Astrocyte of the spinal cord (primary cell): ENCODE results near the gene LARP1.
"Not testable (repeated sequence)": the region's sequence is repeated elsewhere in the genome, so short reads cannot be mapped to it uniquely, and the experiment has no call there.

ENCODE experiments used
- DNase-seq: peaks from one replicate; pipeline ENCODE4 v3.0.0; 2011; ENCODE audit warnings: low read depth, low spot score
- H3K4me3 ChIP-seq: 2 replicates; pipeline ENCODE4 v1.5.1; 2011; ENCODE audit warnings: low read depth, mild to moderate bottlenecking, low read length, moderate library complexity
- CTCF ChIP-seq: IDR thresholded peaks from 2 replicates; pipeline ENCODE4 v1.5.1; 2012; ENCODE audit warnings: low read depth, mild to moderate bottlenecking, low read length, inconsistent platforms
- in situ Hi-C: cut with HindIII; loops from 2 replicates; pipeline ENCODE4 v1.10.0; 2017; ENCODE audit warnings: low sequenced_read_pairs

Gene LARP1

DNA sequence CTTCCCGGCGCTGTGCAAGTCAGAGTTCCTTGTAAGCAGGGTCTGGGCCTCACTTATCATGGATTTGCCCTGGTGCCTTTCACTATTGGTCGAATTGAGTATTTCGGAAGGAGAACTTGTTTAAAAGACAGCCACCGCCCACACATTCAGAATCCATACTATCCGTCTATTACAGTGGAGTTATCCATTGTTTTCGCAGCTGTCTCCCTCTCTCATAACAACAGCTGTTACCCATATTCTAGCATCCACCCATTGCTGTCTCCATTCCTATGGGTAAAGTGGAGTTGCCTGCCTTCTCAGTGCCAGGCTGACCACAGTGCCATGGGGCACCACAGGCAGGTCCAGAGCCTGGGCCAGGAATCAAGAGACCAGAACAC, 75.0 kb downstream of the LARP1 start:
- no peak for TF ChIP-seq CTCF
- no peak overlapping the region for H3K4me3 ChIP-seq

DNA sequence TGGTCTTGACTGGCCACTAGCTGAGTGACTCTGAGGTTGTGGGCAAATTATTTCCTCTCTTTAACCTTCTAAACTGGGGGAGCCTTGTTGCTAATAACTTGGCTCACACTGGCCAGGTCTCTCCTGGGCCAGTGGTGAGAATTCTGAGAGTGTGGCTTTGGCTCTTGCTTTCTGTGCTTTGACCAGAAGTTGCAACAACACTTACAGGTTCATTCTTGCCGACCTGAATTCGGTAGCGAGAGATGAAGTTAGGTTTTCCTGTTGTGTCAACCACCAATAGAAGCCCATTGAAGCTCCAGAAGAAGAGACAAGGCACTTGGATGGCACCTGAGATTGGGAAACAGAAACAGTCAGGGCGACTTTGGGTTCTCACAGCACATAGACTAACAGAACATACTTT, 75.4 kb downstream of the LARP1 start:
- no peak for DNase-seq
- TF ChIP-seq CTCF = no peak
- in situ Hi-C loops = no loop called here
- H3K4me3 ChIP-seq = no peak overlapping the region

More for the DNA sequence above, 75.0 kb downstream of the LARP1 start:
- no peak for DNase-seq
- in situ Hi-C loops = no loop called here

GRCh38 chr5:154831451-154831850, 76.3 kb downstream of the LARP1 start:
- H3K4me3 ChIP-seq = no peak overlapping the region
- DNase-seq = no peak
- in situ Hi-C loops = no loop called here
- no peak for TF ChIP-seq CTCF

DNA sequence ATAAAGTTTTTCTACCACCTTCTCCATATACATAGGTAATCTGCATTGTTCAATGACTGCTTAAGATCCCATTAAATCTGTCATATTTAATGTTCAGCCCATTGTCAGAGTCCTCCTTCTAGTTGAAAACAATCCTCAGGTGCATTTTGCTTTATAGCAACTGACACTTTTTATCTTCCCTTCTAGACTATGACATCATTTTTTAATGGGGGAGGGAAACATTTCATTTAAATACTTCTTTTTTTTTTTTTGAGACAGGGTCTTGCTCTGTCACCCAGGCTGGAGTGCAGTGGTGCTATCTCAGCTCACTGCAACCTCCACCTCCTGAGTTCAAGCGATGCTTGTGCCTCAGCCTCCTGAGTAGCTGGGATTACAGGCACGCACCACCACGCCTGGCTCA, 77.6 kb downstream of the LARP1 start:
- DNase-seq, in situ Hi-C loops: not testable (repeated sequence)

DNA sequence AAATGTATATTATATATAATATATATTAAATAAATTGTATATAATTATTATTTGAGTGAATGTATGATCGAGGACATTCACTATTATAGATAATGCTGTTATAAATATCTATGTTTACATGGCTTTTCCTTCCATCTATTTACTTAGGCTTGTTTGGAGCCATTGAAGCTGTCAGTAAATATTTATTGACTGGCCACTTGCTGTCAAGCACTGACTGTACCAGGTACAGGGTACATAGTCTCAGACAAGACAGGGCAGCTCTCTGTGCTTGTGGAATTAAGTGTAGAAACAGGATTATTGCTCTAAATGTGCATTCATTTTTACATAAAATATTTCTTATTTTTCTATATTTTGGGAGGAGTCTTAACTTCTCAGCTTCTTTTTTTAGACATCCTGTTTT, 78.9 kb downstream of the LARP1 start:
- TF ChIP-seq CTCF = no peak

More for the DNA sequence above, 77.6 kb downstream of the LARP1 start:
- H3K4me3 ChIP-seq = not testable (repeated sequence)

DNA sequence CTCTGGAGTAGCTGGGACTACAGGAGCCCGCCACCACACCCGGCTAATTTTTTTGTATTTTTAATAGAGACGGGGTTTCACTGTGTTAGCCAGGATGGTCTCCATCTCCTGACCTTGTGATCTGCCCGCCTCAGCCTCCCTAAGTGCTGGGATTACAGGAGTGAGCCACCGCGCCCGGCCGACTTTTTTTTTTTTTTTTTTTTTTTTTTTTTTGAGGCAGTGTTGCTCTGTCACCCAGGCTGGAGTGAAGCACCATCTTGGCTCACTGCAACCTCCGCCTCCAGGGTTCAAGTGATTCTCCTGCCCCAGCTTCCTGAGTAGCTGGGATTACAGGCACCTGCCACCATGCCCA, 80.5 kb downstream of the LARP1 start:
- in situ Hi-C loops, H3K4me3 ChIP-seq, DNase-seq: not testable (repeated sequence)

More for the DNA sequence above, 78.9 kb downstream of the LARP1 start:
- H3K4me3 ChIP-seq = no peak overlapping the region
- in situ Hi-C loops = no loop called here
- no peak for DNase-seq

DNA sequence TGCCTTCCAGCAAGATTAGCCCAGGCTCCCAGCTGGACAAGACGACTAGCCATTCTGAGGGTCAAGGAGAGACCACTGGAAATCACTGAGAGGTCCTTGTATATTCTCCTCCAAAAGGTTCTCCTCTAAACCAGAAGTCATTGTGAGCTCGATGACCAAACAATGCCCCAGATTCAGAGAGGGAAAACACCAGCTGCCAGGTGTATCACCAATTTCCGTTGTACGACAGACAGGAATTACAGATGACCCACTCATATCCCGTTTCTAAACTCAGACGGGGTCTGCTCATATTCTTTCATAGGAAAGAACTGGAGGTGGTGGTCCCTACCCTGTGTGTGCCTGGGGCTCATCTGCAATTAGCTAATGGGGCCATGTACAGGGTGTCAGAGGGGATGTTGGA, 81.0 kb downstream of the LARP1 start:
- in situ Hi-C loops = no loop called here
- DNase-seq = no peak
- no peak overlapping the region for H3K4me3 ChIP-seq
- no peak for TF ChIP-seq CTCF
